Fibroblast of gingiva (primary cell): ENCODE results near the gene NLRP3.

Experiments
- DNase-seq: peaks from one replicate; pipeline ENCODE4 v3.0.0-alpha.2; 2011; ENCODE audit warnings: low read depth

The NLRP3 gene

GRCh38 chr1:247437551-247438505 lies 21.9 kb downstream of the NLRP3 start:
- no peak for DNase-seq

DNA sequence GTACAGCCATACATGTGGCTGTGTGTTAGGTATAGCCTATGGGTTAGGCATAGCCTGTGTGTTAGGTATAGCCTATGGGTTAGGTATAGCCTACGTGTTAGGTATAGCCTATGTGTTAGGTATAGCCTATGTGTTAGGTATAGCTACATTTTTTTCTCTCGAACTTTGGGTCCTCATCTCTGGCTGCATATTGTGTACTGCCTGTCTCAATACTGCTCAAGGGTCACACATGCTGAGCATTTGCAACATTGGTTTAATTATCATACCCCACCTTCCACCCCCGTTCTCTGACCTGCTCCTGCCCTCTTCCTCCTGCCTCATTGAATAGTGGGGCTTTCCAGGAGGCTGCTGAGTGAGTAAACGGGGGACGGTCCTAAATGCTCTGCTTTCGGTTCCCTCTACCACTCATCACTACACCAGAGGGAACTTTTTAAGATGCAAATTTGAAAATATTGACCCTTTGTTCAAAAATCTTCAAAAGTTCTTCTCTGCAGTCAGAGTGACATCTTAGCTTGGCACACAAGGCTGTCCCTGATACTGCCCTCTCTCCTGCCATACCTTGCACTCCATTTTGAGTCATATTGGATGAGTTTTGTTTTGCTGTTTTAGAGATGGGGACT lies 24.1 kb downstream of the NLRP3 start:
- no peak for DNase-seq

DNA sequence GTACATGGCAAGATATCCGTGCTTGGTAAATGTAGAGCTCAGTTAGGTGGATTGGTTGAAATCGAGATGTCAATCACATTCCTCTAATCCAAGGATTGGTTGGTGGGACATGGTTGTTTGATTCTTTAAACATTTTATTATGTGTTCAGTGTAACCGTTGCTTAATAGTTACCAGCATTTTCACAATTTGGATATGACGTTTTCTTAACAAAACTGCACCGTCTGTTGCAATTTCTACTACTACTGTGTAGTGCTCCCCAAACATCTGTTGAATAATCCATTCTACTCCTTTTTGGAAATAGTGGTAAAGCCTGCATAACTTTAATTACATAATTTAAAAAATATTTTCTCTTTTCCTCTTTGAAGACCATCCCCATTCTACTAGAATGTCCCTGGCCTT lies 25.6 kb downstream of the NLRP3 start:
- DNase-seq, result no peak

GRCh38 chr1:247442164-247442563 lies 26.2 kb downstream of the NLRP3 start:
- DNase-seq, result no peak

- DNase-seq, result no peak
These were observed 27.7 kb downstream of the NLRP3 start for GRCh38 chr1:247443641-247444040.

DNA sequence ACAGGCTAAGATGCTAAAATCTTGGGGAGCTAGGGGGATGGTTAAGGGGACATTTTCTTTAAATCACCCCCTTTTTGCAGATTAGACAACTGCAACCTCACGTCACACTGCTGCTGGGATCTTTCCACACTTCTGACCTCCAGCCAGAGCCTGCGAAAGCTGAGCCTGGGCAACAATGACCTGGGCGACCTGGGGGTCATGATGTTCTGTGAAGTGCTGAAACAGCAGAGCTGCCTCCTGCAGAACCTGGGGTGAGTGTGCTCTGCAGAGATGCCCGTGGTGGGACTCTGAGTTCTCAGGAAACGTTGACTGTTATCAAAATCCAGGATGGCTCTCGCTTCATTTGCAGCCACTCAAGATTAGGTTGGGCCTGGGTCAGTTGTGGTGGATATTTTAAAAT lies 28.6 kb downstream of the NLRP3 start:
- no peak for DNase-seq

- DNase-seq, result no peak
These were observed 29.8 kb downstream of the NLRP3 start for GRCh38 chr1:247445526-247446356.

DNA sequence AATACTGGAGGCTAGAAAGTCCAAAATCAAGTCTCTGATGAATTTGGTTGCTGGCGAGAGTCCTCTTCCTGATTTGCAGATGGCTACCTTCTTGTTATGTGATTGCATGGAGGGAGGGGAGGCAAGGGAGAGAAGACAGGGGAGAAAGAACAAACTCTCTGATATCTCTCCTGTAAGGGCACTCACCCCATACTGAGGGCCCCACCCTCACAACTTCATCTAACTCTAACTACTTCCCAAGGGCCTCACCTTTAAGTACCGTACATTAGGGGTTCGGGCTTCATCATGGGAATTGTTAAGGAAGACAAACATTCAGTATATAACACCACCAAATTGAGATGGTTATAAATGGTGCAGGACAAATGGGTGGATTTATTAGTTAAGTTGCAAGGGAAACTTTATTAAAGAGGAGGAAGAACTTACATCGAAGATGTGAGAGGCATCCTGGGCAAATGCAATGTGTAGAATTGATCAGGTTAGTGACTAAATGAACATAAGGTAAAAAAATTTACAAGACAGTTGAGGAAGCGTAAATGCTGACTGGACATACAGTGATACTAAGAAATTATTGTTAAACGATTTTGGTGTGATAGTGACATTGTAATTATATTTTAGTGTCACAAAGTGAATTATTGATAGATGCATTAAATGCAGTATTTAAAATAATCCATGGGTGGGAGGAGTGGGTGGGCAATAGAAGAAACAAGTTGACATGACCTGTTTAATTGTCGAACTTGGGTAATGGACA lies 31.4 kb downstream of the NLRP3 start:
- DNase-seq, result no peak

DNA sequence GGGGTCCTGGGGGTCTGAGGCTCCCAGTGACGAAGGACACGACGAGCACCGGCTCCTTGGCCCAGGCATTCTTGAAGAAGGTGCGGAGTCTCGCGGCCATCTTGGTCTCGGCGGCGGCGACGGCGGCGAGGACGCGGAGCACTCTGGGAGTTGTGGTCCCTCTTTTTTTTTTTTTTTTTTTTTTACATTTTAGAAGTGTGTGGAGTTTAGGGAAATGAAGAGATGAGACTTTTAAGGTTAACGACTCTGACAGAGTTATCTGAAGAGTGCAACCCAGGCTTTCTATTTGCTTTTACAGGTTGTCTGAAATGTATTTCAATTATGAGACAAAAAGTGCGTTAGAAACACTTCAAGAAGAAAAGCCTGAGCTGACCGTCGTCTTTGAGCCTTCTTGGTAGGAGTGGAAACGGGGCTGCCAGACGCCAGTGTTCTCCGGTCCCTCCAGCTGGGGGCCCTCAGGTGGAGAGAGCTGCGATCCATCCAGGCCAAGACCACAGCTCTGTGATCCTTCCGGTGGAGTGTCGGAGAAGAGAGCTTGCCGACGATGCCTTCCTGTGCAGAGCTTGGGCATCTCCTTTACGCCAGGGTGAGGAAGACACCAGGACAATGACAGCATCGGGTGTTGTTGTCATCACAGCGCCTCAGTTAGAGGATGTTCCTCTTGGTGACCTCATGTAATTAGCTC lies 32.3 kb downstream of the NLRP3 start:
- peak; percentile 61 for DNase-seq

DNA sequence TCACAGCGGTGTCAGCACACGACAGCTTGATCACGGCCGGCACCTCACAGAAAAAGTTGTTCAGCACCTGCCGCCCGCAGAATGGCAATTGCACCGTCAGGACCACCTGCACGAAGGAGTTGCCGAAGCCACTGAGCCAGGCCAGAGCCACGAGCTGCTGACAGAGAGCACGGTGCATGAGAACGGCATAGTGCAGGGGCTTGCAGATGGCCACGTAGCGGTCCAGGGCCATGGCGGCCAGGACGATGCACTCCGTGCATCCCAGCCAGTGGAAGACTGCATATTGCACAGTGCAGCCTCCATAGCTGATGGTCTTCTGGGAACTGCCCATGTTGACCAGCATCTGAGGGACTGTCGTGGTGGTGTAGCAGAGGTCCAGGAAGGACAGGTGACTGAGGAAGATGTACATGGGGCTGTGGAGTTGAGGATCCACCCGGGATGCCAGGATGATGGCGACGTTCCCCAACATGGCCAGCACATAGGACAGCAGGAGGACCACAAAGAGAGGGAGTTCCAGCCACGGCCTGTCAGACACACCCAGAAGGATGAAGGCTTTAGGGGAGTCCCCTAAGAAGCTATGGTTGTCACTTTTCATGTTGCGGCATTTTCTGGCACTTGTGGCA lies 35.5 kb downstream of the NLRP3 start:
- no peak for DNase-seq

GRCh38 chr1:247452447-247453039 lies 36.6 kb downstream of the NLRP3 start:
- DNase-seq, result no peak

DNA sequence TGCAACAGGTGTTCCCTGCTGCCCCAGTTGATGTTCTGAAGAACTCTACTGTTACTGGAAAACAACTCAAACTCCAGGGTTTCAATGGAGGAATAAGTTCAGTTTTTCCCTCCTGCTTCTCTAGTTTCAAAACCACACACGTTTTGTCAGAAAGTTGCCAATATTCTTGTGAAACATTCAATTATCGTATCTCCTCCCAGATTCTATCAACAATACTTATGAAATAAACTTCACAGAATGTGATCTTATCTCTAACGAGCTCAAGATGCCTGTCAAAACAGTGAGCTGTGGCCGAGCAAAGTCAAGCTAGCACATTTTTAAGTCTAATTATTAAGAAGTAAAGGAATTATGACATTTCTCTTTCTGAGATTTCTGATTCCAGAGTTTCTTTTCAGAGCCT lies 37.3 kb downstream of the NLRP3 start:
- no peak for DNase-seq

DNA sequence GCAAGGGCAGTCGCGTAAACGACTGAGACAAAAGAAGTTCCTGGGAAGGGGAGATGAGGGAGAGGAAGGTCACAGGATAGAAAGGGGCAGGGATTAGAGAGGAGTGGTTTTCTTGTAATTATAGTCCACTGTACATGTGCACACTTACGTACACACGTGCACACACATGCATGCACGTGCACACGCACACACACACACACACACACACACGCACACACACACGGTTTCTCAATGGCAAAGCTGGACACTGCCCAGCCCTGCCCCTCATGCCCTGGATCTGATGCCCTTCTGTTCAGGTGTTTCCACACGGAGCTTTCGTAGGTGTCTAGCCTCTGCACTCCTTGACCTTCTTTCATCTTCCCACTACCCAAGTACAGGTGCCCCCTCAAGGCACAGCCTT lies 38.0 kb downstream of the NLRP3 start:
- no peak for DNase-seq

DNA sequence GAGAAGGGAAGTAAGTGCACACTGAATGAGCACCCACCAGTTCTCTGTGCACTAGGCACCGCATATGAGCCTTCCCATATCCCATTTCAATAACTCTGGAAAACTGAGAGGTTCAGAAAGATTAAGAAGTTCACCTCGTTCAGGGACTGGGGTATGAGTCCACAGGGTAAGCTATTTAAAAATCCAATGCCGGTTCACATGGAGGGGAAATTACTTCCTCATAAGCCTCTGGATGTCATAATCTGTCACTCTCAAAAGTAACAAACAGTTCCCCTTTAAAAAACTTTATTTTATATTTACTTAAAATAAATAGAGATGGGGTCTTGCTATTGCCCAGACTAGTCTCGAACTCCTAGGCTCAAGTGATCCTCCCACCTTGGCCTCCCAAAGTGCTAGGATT lies 40.0 kb downstream of the NLRP3 start:
- no peak for DNase-seq

DNA sequence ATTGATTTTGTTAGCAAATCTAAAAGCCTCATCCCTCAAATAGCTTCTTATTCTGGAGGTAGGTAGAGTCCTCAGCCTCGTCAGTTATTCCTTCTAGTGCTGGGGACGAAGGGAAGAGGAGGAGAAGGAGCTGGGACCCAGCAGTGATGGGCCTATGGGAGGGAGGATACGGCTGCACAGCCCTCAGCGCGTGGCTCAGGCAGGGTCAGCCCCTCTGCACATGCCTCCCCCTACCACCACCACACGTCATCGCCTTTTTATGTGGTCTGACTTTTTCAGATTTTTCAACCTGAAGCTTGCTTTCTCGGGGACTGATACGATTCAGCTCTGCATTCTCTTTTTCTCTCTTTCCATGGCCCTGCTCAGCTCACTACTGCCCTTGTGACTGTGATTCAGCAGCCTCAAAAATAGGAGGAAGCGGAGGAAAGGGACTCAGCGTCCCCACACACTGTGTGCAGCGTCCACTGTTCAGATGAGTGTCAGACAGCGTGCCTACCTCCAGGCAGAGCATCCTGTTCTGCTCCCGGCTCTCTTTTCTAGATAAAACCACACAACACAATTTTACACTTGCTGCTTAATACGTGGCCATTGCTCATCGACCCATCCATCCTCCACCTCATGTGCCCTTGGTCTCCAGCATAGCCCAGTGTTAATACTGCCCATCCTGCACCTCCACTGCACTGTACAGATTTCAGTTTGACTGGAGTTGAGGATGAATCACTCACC lies 41.1 kb downstream of the NLRP3 start:
- DNase-seq, result no peak

DNA sequence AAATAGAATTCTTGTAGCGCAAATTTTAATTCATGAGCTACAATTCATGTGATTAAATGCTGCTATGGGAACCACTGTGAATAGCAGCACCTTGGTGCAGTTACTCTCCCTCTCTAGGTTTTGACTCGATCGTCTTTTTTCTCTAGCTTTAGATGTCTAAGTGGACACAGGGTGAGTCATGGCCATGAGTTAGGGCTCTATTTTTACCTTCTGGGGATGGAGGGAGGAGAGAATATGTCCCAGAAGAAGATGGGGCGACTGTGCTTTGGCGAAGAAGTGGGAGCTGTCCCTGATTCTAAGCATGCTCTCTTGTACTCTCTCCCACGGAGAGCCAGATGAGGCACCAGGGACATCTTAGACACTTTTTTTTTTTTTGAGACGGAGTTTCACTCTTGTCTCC lies 43.5 kb downstream of the NLRP3 start:
- DNase-seq, result no peak

- DNase-seq, result no peak
These were observed 49.8 kb downstream of the NLRP3 start for GRCh38 chr1:247465796-247466195.

GRCh38 chr1:247467129-247467528 lies 51.2 kb downstream of the NLRP3 start:
- no peak for DNase-seq

- no peak for DNase-seq
These were observed 52.6 kb downstream of the NLRP3 start for GRCh38 chr1:247468481-247469140.
